HCT116 (cell line): Measurements from ENCODE around the gene POLE. TPM values are rescaled to one million over a fixed set of nuclear protein-coding genes. Genes with fewer than 3 reads are reported as not detected.

Experiments used
- ATAC-seq: fragments of 200-7000 bp; cut with Tn5 transposase; 2 replicates; pipeline ENCODE4 v1.9.1; 2020; ENCODE audit warnings: mild to moderate bottlenecking, moderate library complexity
- BruUV-seq: library from RNA; stranded (reverse); fragments of 400-500 nt; replicated peaks from 2 replicates; lab custom pipeline; 2021; lab: Mats Ljungman, UMichigan
- CTCF ChIA-PET: fragments of 300-600 bp; sonication (Branson Sonifier 250); formaldehyde crosslinking; loops from one replicate; lab custom pipeline; 2021; ENCODE audit warnings: antibody characterized with exemption; lab: Charles Lee
- POLR2A ChIA-PET: fragments of 300-600, 350-600 bp; sonication (Branson Sonifier 250); formaldehyde crosslinking; loops from one replicate; lab custom pipeline; 2021; ENCODE audit warnings: antibody characterized with exemption; lab: Charles Lee
- RAD21 ChIA-PET, 2 experiments: fragments of 300-600 bp; sonication (Branson Sonifier 250); formaldehyde crosslinking; loops; one replicate each; lab custom pipeline; 2023; ENCODE audit warnings: low total read pairs in 2 of 2; ENCODE audit not compliant: uncharacterized antibody in 2 of 2, unreplicated experiment in 2 of 2, low non-redundant PET in 1 of 2; lab: Charles Lee
- DNase-seq: peaks from one replicate; pipeline ENCODE4 v3.0.0-alpha.2; 2010; ENCODE audit warnings: low read depth, low spot score
- H2AFZ ChIP-seq: fragments of 200-600 bp; shearing (Covaris generic), sonication (generic); 2 replicates; pipeline ENCODE4 v1.6.1; 2017; ENCODE audit warnings: low read depth, mixed run types, mixed read lengths, antibody characterized with exemption, low read length; ENCODE audit not compliant: poor library complexity, severe bottlenecking
- H3K27ac ChIP-seq: 2 replicates; pipeline ENCODE4 v1.5.1; 2012; ENCODE audit warnings: low read depth, low read length
- H3K27me3 ChIP-seq: fragments of 200-600 bp; sonication (generic); 2 replicates; pipeline ENCODE4 v1.6.1; 2016; ENCODE audit warnings: mixed run types, low read length, mixed read lengths; ENCODE audit not compliant: insufficient read depth
- H3K36me3 ChIP-seq, 2 experiments: fragments of 200-500 bp in 1 of 2; fragments of 200-600 bp in 1 of 2; sonication (Bioruptor generic) in 1 of 2; sonication (generic) in 1 of 2; 2 replicates each; pipeline versions ENCODE4 v1.5.1 to v1.6.1; 2014 to 2016; ENCODE audit warnings: low read length in 2 of 2, inconsistent platforms in 1 of 2, mixed read lengths in 1 of 2, mixed run types in 1 of 2; ENCODE audit not compliant: insufficient read depth in 2 of 2, control insufficient read depth in 1 of 2
- H3K4me1 ChIP-seq, 2 experiments: fragments of 200-600 bp in 1 of 2; sonication (generic) in 1 of 2; 2 replicates each; pipeline versions ENCODE4 v1.5.1 to v1.6.1; 2012 to 2017; ENCODE audit warnings: low read length in 2 of 2, inconsistent platforms in 1 of 2, mild to moderate bottlenecking in 1 of 2, mixed read lengths in 1 of 2, mixed run types in 1 of 2, moderate library complexity in 1 of 2; ENCODE audit not compliant: insufficient read depth in 2 of 2, control insufficient read depth in 1 of 2
- H3K4me2 ChIP-seq: fragments of 200-600 bp; sonication (generic); 2 replicates; pipeline ENCODE4 v1.6.1; 2017; ENCODE audit warnings: mixed run types, low read length, mixed read lengths
- H3K4me3 ChIP-seq, 2 experiments: fragments of 200-600 bp in 1 of 2; sonication (generic) in 1 of 2; replicated peaks in 1 of 2; 2 replicates each; pipeline ENCODE4 v1.5.1; 2011 to 2016; ENCODE audit warnings: low read length in 2 of 2, control low read depth in 1 of 2, low read depth in 1 of 2, mild to moderate bottlenecking in 1 of 2, mixed read lengths in 1 of 2, mixed run types in 1 of 2
- H3K79me2 ChIP-seq: fragments of 200-600 bp; sonication (generic); 2 replicates; pipeline ENCODE4 v1.6.1; 2017; ENCODE audit warnings: mild to moderate bottlenecking, mixed run types, low read length, moderate library complexity, mixed read lengths; ENCODE audit not compliant: insufficient read depth
- H3K9ac ChIP-seq: fragments of 200-600 bp; sonication (generic); 2 replicates; pipeline ENCODE4 v1.6.1; 2016; ENCODE audit warnings: low read length, mixed read lengths
- H3K9me2 ChIP-seq: fragments of 200-600 bp; sonication (generic), shearing (Covaris generic); 2 replicates; pipeline ENCODE4 v1.6.1; 2017; ENCODE audit warnings: mixed run types, mild to moderate bottlenecking, moderate library complexity; ENCODE audit not compliant: insufficient read depth
- H3K9me3 ChIP-seq, 2 experiments: fragments of 200-500 bp in 1 of 2; fragments of 200-600 bp in 1 of 2; sonication (Bioruptor generic) in 1 of 2; sonication (generic) in 1 of 2; 2 replicates each; pipeline ENCODE4 v1.6.1; 2014 to 2017; ENCODE audit warnings: low read length in 2 of 2, mixed read lengths in 2 of 2, inconsistent platforms in 1 of 2, low read depth in 1 of 2, mild to moderate bottlenecking in 1 of 2, mixed run types in 1 of 2, moderate library complexity in 1 of 2; ENCODE audit not compliant: control insufficient read depth in 1 of 2, insufficient read depth in 1 of 2
- H4K20me1 ChIP-seq: fragments of 200-600 bp; sonication (generic), shearing (Covaris generic); 2 replicates; pipeline ENCODE4 v1.6.1; 2017; ENCODE audit warnings: mixed run types, mild to moderate bottlenecking, moderate library complexity; ENCODE audit not compliant: insufficient read depth
- CEBPB ChIP-seq: IDR thresholded peaks from 2 replicates; pipeline ENCODE4 v1.6.1; 2012; ENCODE audit warnings: low read depth
- EGR1 ChIP-seq: IDR thresholded peaks from 2 replicates; pipeline ENCODE4 v1.6.1; 2012; ENCODE audit warnings: low read depth
- ELF1 ChIP-seq: IDR thresholded peaks from 2 replicates; pipeline ENCODE4 v1.6.1; 2012; ENCODE audit warnings: low read depth, borderline replicate concordance
- EZH2 ChIP-seq: fragments of 200-600 bp; sonication (generic); IDR thresholded peaks from 2 replicates; pipeline ENCODE4 v1.6.1; 2017; ENCODE audit warnings: antibody characterized with exemption, mixed run types
- JUND ChIP-seq: IDR thresholded peaks from 2 replicates; pipeline ENCODE4 v1.6.1; 2012
- POLR2A ChIP-seq: IDR thresholded peaks from 2 replicates; pipeline ENCODE4 v1.7.0; 2011; ENCODE audit warnings: borderline replicate concordance; ENCODE audit not compliant: insufficient read depth, insufficient read length; ENCODE audit errors: extremely low read depth
- SIN3A ChIP-seq: IDR thresholded peaks from 2 replicates; pipeline ENCODE4 v1.6.1; 2012; ENCODE audit warnings: low read depth
- SP1 ChIP-seq: IDR thresholded peaks from 2 replicates; pipeline ENCODE4 v1.6.1; 2012; ENCODE audit warnings: low read depth
- SRF ChIP-seq: IDR thresholded peaks from 2 replicates; pipeline ENCODE4 v1.6.1; 2012; ENCODE audit warnings: low read depth
- ZNF274 ChIP-seq: fragments of 200-500 bp; sonication (Bioruptor generic); IDR thresholded peaks from 2 replicates; pipeline ENCODE4 v1.6.1; 2014; ENCODE audit warnings: mild to moderate bottlenecking, low read depth, low read length, inconsistent platforms
- intact Hi-C: fragments of 100-400 bp; cut with micrococcal nuclease; formaldehyde crosslinking; loops from 2 replicates; pipeline ENCODE4 v1.10.0; 2022
- total RNA-seq: library from RNA; stranded (reverse); gene quantifications from one replicate; pipeline ENCODE4 v1.2.1, GENCODE V29; 2021; ENCODE audit not compliant: unreplicated experiment
- TF ChIP-seq, protein P1 (sequence below): IDR thresholded peaks from 2 replicates; pipeline ENCODE4 v1.6.1; 2011; ENCODE audit warnings: mild to moderate bottlenecking, low read length, moderate library complexity; ENCODE audit not compliant: insufficient replicate concordance; ENCODE audit errors: extremely low read depth
- TF ChIP-seq, protein P2 (sequence below): IDR thresholded peaks from 2 replicates; pipeline ENCODE4 v1.6.1; 2012
- TF ChIP-seq, protein P3 (sequence below): IDR thresholded peaks from 2 replicates; pipeline ENCODE4 v1.6.1; 2012

POLE gene
- total RNA-seq, 1 experiment from 2014 or later: 128 TPM

DNA sequence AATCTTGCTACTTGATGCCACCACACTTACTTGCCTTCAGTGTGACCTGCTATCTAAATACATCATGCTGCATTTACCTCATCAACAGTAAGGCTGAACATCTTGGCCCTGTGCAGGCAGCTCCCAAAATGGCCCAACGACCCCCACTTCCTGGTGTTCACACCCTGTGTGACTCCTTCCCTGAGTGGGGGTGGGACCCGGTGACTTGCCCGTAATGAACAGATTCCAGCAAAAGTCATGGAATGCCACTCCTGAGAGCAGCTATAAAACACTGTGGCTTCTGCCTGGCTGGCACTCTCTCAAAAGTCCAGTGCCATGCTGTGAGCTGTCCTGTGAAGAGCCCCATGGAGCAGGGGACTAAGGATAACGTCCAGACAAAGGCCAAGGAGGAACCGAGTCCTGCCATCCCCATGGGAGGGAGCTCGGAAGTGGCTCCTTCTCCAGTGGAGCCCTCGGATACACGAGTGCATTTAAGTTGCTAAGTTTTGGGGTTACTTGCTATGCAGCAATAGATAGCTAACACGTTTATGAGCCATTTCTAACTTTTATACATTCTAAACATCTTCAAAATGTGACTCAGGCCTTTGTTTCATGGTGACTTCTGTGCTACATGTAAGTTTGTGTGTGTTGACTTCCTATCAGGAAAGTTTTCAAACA, 35.6 kb downstream of the POLE start:
- no peaks in the 10 kb centered on the region for H3K9me2 ChIP-seq
- no peak overlapping the region for H3K4me3 ChIP-seq
- ATAC-seq: no peak
- no peak overlapping the region for H3K27ac ChIP-seq
- no peaks in the 10 kb centered on the region for H3K4me1 ChIP-seq
- ChIA-PET RAD21 (no interaction called here), CTCF (no interaction called here), POLR2A (no interaction called here)
- no peak overlapping the region for H3K9ac ChIP-seq
- H4K20me1 ChIP-seq: no peaks in the 10 kb centered on the region
- TF ChIP-seq ELF1: no peak
- no peak for TF ChIP-seq EGR1
- TF ChIP-seq, protein P1, sequence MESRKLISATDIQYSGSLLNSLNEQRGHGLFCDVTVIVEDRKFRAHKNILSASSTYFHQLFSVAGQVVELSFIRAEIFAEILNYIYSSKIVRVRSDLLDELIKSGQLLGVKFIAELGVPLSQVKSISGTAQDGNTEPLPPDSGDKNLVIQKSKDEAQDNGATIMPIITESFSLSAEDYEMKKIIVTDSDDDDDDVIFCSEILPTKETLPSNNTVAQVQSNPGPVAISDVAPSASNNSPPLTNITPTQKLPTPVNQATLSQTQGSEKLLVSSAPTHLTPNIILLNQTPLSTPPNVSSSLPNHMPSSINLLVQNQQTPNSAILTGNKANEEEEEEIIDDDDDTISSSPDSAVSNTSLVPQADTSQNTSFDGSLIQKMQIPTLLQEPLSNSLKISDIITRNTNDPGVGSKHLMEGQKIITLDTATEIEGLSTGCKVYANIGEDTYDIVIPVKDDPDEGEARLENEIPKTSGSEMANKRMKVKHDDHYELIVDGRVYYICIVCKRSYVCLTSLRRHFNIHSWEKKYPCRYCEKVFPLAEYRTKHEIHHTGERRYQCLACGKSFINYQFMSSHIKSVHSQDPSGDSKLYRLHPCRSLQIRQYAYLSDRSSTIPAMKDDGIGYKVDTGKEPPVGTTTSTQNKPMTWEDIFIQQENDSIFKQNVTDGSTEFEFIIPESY: no peak
- no peak for TF ChIP-seq ZNF274
- no peak for TF ChIP-seq POLR2A
- TF ChIP-seq, protein P2, sequence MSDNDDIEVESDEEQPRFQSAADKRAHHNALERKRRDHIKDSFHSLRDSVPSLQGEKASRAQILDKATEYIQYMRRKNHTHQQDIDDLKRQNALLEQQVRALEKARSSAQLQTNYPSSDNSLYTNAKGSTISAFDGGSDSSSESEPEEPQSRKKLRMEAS: no peak
- TF ChIP-seq CEBPB: no peak
- no peak for TF ChIP-seq SIN3A
- no peak for TF ChIP-seq JUND
- no peak for TF ChIP-seq EZH2
- TF ChIP-seq, protein P3, sequence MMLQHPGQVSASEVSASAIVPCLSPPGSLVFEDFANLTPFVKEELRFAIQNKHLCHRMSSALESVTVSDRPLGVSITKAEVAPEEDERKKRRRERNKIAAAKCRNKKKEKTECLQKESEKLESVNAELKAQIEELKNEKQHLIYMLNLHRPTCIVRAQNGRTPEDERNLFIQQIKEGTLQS: no peak
- TF ChIP-seq SP1: no peak
- no peak for TF ChIP-seq SRF
- no peak overlapping the region for H2AFZ ChIP-seq
- BruUV-seq: no TSS peak
- no peaks in the 10 kb centered on the region for H3K9me3 ChIP-seq
- intact Hi-C loops: no loop called here
- no peaks in the 10 kb centered on the region for H3K27me3 ChIP-seq
- no peaks in the 10 kb centered on the region for H3K79me2 ChIP-seq
- no peak for DNase-seq
- H3K36me3 ChIP-seq: peaks cover 43 to 52% of the 10 kb centered on the region in 2 experiments
- no peak overlapping the region for H3K4me2 ChIP-seq
